Activated T-helper 2 cell treated with anti-CD3 and anti-CD28 coated beads, Interferon-gamma antibody, Interleukin-2, Interleukin-4, amounts not matched to agents 10 μg/mL and 5 μg/mL and 100 μg/mL, durations not matched to agents 14 hours and 24 hours and 36 hours (primary cell): ENCODE results near the gene IGFBP2. TPM values are rescaled to one million over a fixed set of nuclear protein-coding genes. Genes with fewer than 3 reads are reported as not detected.

Source experiments
- DNase-seq: peaks from one replicate; pipeline ENCODE4 v3.0.0; 2021; ENCODE audit warnings: low spot score
- H3K27ac Mint-ChIP-seq: one replicate; pipeline ENCODE4 v1.8.0; 2021; ENCODE audit warnings: mixed read lengths
- H3K27me3 Mint-ChIP-seq: one replicate; pipeline ENCODE4 v1.8.0; 2021; ENCODE audit warnings: low read depth, mixed read lengths
- H3K36me3 Mint-ChIP-seq: one replicate; pipeline ENCODE4 v1.8.0; 2021; ENCODE audit warnings: low read depth, mixed read lengths
- H3K4me1 Mint-ChIP-seq: one replicate; pipeline ENCODE4 v1.8.0; 2021; ENCODE audit warnings: low read depth, mixed read lengths
- H3K4me3 Mint-ChIP-seq: one replicate; pipeline ENCODE4 v1.8.0; 2021; ENCODE audit warnings: low read depth, mild to moderate bottlenecking, moderate library complexity, mixed read lengths
- H3K9me3 Mint-ChIP-seq: one replicate; pipeline ENCODE4 v1.8.0; 2021; ENCODE audit warnings: mixed read lengths
- intact Hi-C: fragments of 100-400 bp; cut with micrococcal nuclease; formaldehyde crosslinking; loops from one replicate; pipeline ENCODE4 v1.15.1; 2023
- total RNA-seq: library from RNA; stranded (reverse); gene quantifications from 2 replicates; pipeline ENCODE4 v1.2.3, GENCODE V29; 2022

IGFBP2 gene
- total RNA-seq, 1 donor from 2014 or later, result 30.1 TPM

- Mint-ChIP-seq H3K4me3 (no peak overlapping the region), H3K9me3 (no peaks in the 10 kb centered on the region), H3K4me1 (peaks cover 11% of the 10 kb centered on the region), H3K27me3 (no peaks in the 10 kb centered on the region), H3K36me3 (no peaks in the 10 kb centered on the region), H3K27ac (peak overlapping the region; percentile 79)
- intact Hi-C loops, result no loop called here
- no peak for DNase-seq
Observed at GRCh38 chr2:216619411-216620393, 13.5 kb upstream of the IGFBP2 start.

- intact Hi-C loops, result no loop called here
- no peaks in the 10 kb centered on the region for H3K9me3 Mint-ChIP-seq
- H3K36me3 Mint-ChIP-seq, result no peaks in the 10 kb centered on the region
- H3K27me3 Mint-ChIP-seq, result no peaks in the 10 kb centered on the region
- no peak overlapping the region for H3K4me3 Mint-ChIP-seq
- peaks cover 11% of the 10 kb centered on the region for H3K4me1 Mint-ChIP-seq
- H3K27ac Mint-ChIP-seq, result no peak overlapping the region
- no peak for DNase-seq
Observed at GRCh38 chr2:216620786-216621185, 12.4 kb upstream of the IGFBP2 start.

DNA sequence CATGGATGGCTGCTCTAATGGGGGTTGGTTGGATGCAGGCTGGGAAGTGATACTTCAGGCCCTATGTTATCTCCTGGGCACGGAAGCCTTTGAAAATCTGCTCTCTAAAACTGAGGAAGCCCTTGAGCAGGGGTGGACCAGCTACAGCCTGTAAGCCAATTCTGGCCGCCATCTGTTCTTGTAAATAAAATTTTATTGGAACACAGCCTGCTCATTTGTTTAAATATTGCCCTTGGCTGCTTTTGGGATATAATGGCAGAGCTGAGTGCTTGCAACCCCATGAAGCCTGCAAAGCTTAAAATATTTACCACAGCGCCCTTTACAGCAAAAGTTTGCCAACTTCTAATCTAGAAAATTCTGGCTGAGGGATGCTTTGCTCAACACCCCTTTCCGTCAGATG, 11.9 kb upstream of the IGFBP2 start:
- no peaks in the 10 kb centered on the region for H3K9me3 Mint-ChIP-seq
- H3K4me1 Mint-ChIP-seq, result peaks cover 11% of the 10 kb centered on the region
- no peak overlapping the region for H3K27ac Mint-ChIP-seq
- H3K27me3 Mint-ChIP-seq, result no peaks in the 10 kb centered on the region
- no peak overlapping the region for H3K4me3 Mint-ChIP-seq
- H3K36me3 Mint-ChIP-seq, result no peaks in the 10 kb centered on the region
- intact Hi-C loops, result no loop called here
- DNase-seq, result no peak

- no peak for DNase-seq
- no peaks in the 10 kb centered on the region for H3K9me3 Mint-ChIP-seq
- intact Hi-C loops, result no loop called here
- H3K4me3 Mint-ChIP-seq, result no peak overlapping the region
- H3K27ac Mint-ChIP-seq, result no peak overlapping the region
- peaks cover 7% of the 10 kb centered on the region for H3K27me3 Mint-ChIP-seq
- no peaks in the 10 kb centered on the region for H3K36me3 Mint-ChIP-seq
- peaks cover 11% of the 10 kb centered on the region for H3K4me1 Mint-ChIP-seq
Observed at GRCh38 chr2:216622526-216622925, 10.7 kb upstream of the IGFBP2 start.

- Mint-ChIP-seq H3K4me1 (peaks cover 6% of the 10 kb centered on the region), H3K4me3 (no peak overlapping the region), H3K27ac (no peak overlapping the region), H3K9me3 (no peaks in the 10 kb centered on the region), H3K27me3 (peaks cover 14% of the 10 kb centered on the region), H3K36me3 (no peaks in the 10 kb centered on the region)
- intact Hi-C loops, result no loop called here
- no peak for DNase-seq
Observed at GRCh38 chr2:216624251-216624650, 9.0 kb upstream of the IGFBP2 start.

GRCh38 chr2:216626168-216626874, 6.9 kb upstream of the IGFBP2 start:
- no peak overlapping the region for H3K27ac Mint-ChIP-seq
- no peaks in the 10 kb centered on the region for H3K9me3 Mint-ChIP-seq
- intact Hi-C loops, result no loop called here
- H3K27me3 Mint-ChIP-seq, result peaks cover 26% of the 10 kb centered on the region
- H3K36me3 Mint-ChIP-seq, result no peaks in the 10 kb centered on the region
- no peak for DNase-seq
- no peaks in the 10 kb centered on the region for H3K4me1 Mint-ChIP-seq
- no peak overlapping the region for H3K4me3 Mint-ChIP-seq

- H3K9me3 Mint-ChIP-seq, result no peaks in the 10 kb centered on the region
- peaks cover 32% of the 10 kb centered on the region for H3K27me3 Mint-ChIP-seq
- no peaks in the 10 kb centered on the region for H3K4me1 Mint-ChIP-seq
- no peak overlapping the region for H3K27ac Mint-ChIP-seq
- H3K36me3 Mint-ChIP-seq, result no peaks in the 10 kb centered on the region
- H3K4me3 Mint-ChIP-seq, result no peak overlapping the region
- no peak for DNase-seq
- intact Hi-C loops, result no loop called here
Observed at GRCh38 chr2:216626875-216627245, 6.4 kb upstream of the IGFBP2 start.

DNA sequence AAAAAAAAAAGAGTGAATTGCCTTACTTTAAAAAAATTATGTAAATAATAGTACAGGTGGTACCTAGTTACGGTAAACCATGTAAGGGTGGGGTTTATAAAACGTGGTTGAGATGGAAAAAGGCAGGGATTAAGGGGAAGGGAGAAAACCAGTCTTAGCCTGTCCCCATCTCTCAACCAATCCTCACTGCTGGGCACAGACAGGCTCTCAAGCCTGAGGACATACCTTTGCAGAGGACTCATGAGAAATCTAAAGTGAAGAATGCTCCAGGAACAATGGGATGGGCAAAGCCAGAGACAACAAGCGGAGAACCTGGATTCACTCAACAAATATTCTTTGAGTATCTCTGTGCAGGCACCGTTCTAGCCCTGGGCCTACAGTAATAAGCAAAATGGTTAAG, 3.4 kb upstream of the IGFBP2 start:
- Mint-ChIP-seq H3K27me3 (peaks cover 53% of the 10 kb centered on the region), H3K4me1 (peaks cover 13% of the 10 kb centered on the region), H3K27ac (no peak overlapping the region), H3K4me3 (no peak overlapping the region), H3K36me3 (peaks cover 6% of the 10 kb centered on the region), H3K9me3 (no peaks in the 10 kb centered on the region)
- intact Hi-C loops, result no loop called here
- no peak for DNase-seq

GRCh38 chr2:216632346-216632951, 771 bp upstream of the IGFBP2 start:
- peak overlapping the region; percentile 35 for H3K27ac Mint-ChIP-seq
- no peaks in the 10 kb centered on the region for H3K9me3 Mint-ChIP-seq
- peaks cover 32% of the 10 kb centered on the region for H3K4me1 Mint-ChIP-seq
- H3K27me3 Mint-ChIP-seq, result peaks cover 71% of the 10 kb centered on the region
- peaks cover 10% of the 10 kb centered on the region for H3K36me3 Mint-ChIP-seq
- intact Hi-C loops, result no loop called here
- DNase-seq, result no peak
- peak overlapping the region; percentile 82 for H3K4me3 Mint-ChIP-seq

GRCh38 chr2:216633616-216634369, 573 bp downstream of the IGFBP2 start:
- no peak for DNase-seq
- H3K9me3 Mint-ChIP-seq, result no peaks in the 10 kb centered on the region
- intact Hi-C loops, result loop anchor here (1.0 kb wide), 1 partner anchor 26 kb away; no protein-coding TSS in a partner anchor
- H3K4me1 Mint-ChIP-seq, result peaks cover 32% of the 10 kb centered on the region
- peaks cover 12% of the 10 kb centered on the region for H3K36me3 Mint-ChIP-seq
- H3K27me3 Mint-ChIP-seq, result peaks cover 66% of the 10 kb centered on the region
- H3K4me3 Mint-ChIP-seq, result peak overlapping the region; percentile 80
- H3K27ac Mint-ChIP-seq, result no peak overlapping the region

GRCh38 chr2:216634370-216635148, 1.3 kb downstream of the IGFBP2 start:
- peak overlapping the region; percentile 81 for H3K4me3 Mint-ChIP-seq
- peaks cover 62% of the 10 kb centered on the region for H3K27me3 Mint-ChIP-seq
- no peak overlapping the region for H3K27ac Mint-ChIP-seq
- H3K36me3 Mint-ChIP-seq, result peaks cover 12% of the 10 kb centered on the region
- intact Hi-C loops, result no loop called here
- peaks cover 32% of the 10 kb centered on the region for H3K4me1 Mint-ChIP-seq
- no peaks in the 10 kb centered on the region for H3K9me3 Mint-ChIP-seq
- no peak for DNase-seq

- intact Hi-C loops, result no loop called here
- no peak overlapping the region for H3K27ac Mint-ChIP-seq
- H3K27me3 Mint-ChIP-seq, result peaks cover 58% of the 10 kb centered on the region
- peaks cover 12% of the 10 kb centered on the region for H3K36me3 Mint-ChIP-seq
- DNase-seq, result no peak
- no peaks in the 10 kb centered on the region for H3K9me3 Mint-ChIP-seq
- peak overlapping the region; percentile 81 for H3K4me3 Mint-ChIP-seq
- peaks cover 32% of the 10 kb centered on the region for H3K4me1 Mint-ChIP-seq
Observed at GRCh38 chr2:216635171-216635570, 2.0 kb downstream of the IGFBP2 start.
